A673 (cell line): ENCODE data around the gene ELF3. TPM values are rescaled to one million over a fixed set of nuclear protein-coding genes. Genes with fewer than 3 reads are reported as not detected.
"Not testable (repeated sequence)": the region's sequence is repeated elsewhere in the genome, so short reads cannot be mapped to it uniquely, and the experiment has no call there.

Experiments
- BruUV-seq: library from RNA; stranded (reverse); fragments of 400-500 nt; replicated peaks from 2 replicates; lab custom pipeline; 2021; lab: Mats Ljungman, UMichigan
- CTCF ChIA-PET: fragments of 300-600 bp; sonication (Branson Sonifier 250); formaldehyde crosslinking; loops from one replicate; lab custom pipeline; 2022; ENCODE audit warnings: antibody characterized with exemption; lab: Charles Lee
- POLR2A ChIA-PET: fragments of 300-600 bp; sonication (Branson Sonifier 250); formaldehyde crosslinking; loops from one replicate; lab custom pipeline; 2022; ENCODE audit warnings: antibody characterized with exemption; ENCODE audit not compliant: low non-redundant PET; lab: Charles Lee
- DNase-seq: peaks from one replicate; pipeline ENCODE4 v3.0.0-alpha.2; 2015; ENCODE audit warnings: low spot score
- H3K27ac ChIP-seq: fragments of 200-600 bp; sonication (generic); 2 replicates; pipeline ENCODE4 v1.5.1; 2016; ENCODE audit warnings: mixed run types, low read depth, mild to moderate bottlenecking, mixed read lengths, antibody characterized with exemption, low read length; ENCODE audit not compliant: poor library complexity, severe bottlenecking
- H3K27me3 ChIP-seq: fragments of 200-600 bp; sonication (generic); replicated peaks from 2 replicates; pipeline ENCODE4 v1.6.1; 2017; ENCODE audit warnings: mixed run types, low read depth, mild to moderate bottlenecking, mixed read lengths, antibody characterized with exemption, low read length; ENCODE audit not compliant: insufficient read depth, poor library complexity
- H3K36me3 ChIP-seq: fragments of 200-600 bp; sonication (generic); 2 replicates; pipeline ENCODE4 v1.6.1; 2016; ENCODE audit warnings: mixed run types, mild to moderate bottlenecking, mixed read lengths, antibody characterized with exemption, low read length; ENCODE audit not compliant: insufficient read depth, poor library complexity, severe bottlenecking
- H3K4me1 ChIP-seq: fragments of 200-600 bp; sonication (generic); 2 replicates; pipeline ENCODE4 v1.6.1; 2017; ENCODE audit warnings: mixed run types, mild to moderate bottlenecking, mixed read lengths, antibody characterized with exemption, low read length; ENCODE audit not compliant: insufficient read depth, poor library complexity, severe bottlenecking
- H3K4me3 ChIP-seq: fragments of 200-600 bp; sonication (generic); 2 replicates; pipeline ENCODE4 v1.5.1; 2016; ENCODE audit warnings: low read depth, mixed run types, mild to moderate bottlenecking, mixed read lengths, low read length; ENCODE audit not compliant: poor library complexity, severe bottlenecking
- H3K9me3 ChIP-seq: fragments of 200-600 bp; sonication (generic); 2 replicates; pipeline ENCODE4 v1.6.1; 2016; ENCODE audit warnings: mixed run types, low read depth, mild to moderate bottlenecking, mixed read lengths, antibody characterized with exemption, low read length; ENCODE audit not compliant: poor library complexity, severe bottlenecking
- CTCF ChIP-seq: fragments of 300-800, 200-600 bp; sonication (generic); conservative IDR thresholded peaks from 2 replicates; pipeline ENCODE4 v1.5.1; 2017; ENCODE audit warnings: low read depth, mild to moderate bottlenecking, antibody characterized with exemption, low read length, moderate library complexity, mixed read lengths
- EZH2 ChIP-seq: fragments of 200-600 bp; sonication (generic); IDR thresholded peaks from 2 replicates; pipeline ENCODE4 v1.6.1; 2017; ENCODE audit warnings: borderline replicate concordance, low read depth, mild to moderate bottlenecking, mixed read lengths, antibody characterized with exemption, low read length; ENCODE audit not compliant: poor library complexity, severe bottlenecking
- intact Hi-C: fragments of 100-400 bp; cut with micrococcal nuclease; formaldehyde crosslinking; loops from one replicate; pipeline ENCODE4 v1.10.0; 2022; ENCODE audit not compliant: unreplicated experiment
- total RNA-seq: library from RNA; stranded (reverse); gene quantifications from 2 replicates; pipeline ENCODE4 v1.2.3, GENCODE V29; 2021

ELF3 gene
- total RNA-seq, 1 experiment from 2014 or later: 0.56 TPM

GRCh38 chr1:202058001-202058908, 47.9 kb downstream of the ELF3 start:
- no peaks in the 10 kb centered on the region for H3K27me3 ChIP-seq
- intact Hi-C loops: no loop called here
- TF ChIP-seq EZH2 (no peak), CTCF (no peak)
- no peak for DNase-seq
- no peak overlapping the region for H3K27ac ChIP-seq
- H3K36me3 ChIP-seq: no peaks in the 10 kb centered on the region
- BruUV-seq: no TSS peak
- H3K9me3 ChIP-seq: no peaks in the 10 kb centered on the region
- ChIA-PET CTCF (no interaction called here), POLR2A (no interaction called here)
- no peak overlapping the region for H3K4me3 ChIP-seq
- H3K4me1 ChIP-seq: no peaks in the 10 kb centered on the region

DNA sequence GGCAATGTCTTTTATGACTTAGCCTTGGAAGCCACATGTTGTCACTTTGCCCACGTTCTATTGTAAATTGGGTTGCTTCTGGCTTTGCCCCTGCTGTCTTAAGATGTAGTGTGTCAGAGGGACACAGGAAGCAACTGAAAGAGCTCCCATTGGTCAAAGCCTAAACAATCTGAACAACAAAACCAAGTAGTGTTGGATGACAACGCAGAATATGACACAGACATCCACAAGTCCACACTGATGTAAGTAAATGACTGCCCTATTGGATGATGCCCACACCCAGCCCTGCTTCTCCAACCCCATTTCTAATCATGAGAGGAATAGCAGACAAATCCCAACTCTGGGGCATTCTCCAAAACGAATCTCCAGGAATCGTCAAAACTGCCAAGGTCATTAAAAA, 50.7 kb downstream of the ELF3 start:
- H3K27ac ChIP-seq: no peak overlapping the region

GRCh38 chr1:202061787-202062186, 51.4 kb downstream of the ELF3 start:
- H3K4me3 ChIP-seq, H3K4me1 ChIP-seq, CTCF ChIA-PET, POLR2A ChIA-PET, DNase-seq, intact Hi-C loops, BruUV-seq, H3K27me3 ChIP-seq, H3K9me3 ChIP-seq, H3K36me3 ChIP-seq, H3K27ac ChIP-seq: not testable (repeated sequence)

More for the DNA sequence above, 50.7 kb downstream of the ELF3 start:
- Histone ChIP-seq H3K9me3 (no peaks in the 10 kb centered on the region), H3K4me1 (no peaks in the 10 kb centered on the region), H3K36me3 (no peaks in the 10 kb centered on the region), H3K4me3 (no peak overlapping the region), H3K27me3 (no peaks in the 10 kb centered on the region)
- no peak for DNase-seq
- TF ChIP-seq EZH2: no peak
- no peak for TF ChIP-seq CTCF
- POLR2A ChIA-PET: no interaction called here
- intact Hi-C loops: no loop called here
- CTCF ChIA-PET: no interaction called here
- no TSS peak for BruUV-seq

DNA sequence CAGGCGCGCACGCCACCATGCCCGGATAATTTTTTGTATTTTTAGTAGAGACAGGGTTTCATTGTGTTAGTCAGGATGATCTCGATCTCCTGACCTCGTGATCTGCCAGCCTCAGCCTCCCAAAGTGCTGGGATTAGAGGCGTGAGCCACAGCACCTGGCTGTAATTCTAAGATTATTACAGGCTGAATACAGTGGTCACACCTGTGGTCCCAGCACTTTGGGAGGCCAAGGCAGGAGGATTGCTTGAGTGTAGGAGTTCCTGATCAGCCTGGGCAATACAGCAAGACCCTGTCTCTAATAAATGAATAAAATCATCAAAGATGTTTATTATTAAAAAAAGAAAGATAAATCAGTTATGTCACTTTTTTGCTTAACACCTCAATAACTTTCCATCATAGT, 52.2 kb downstream of the ELF3 start:
- H3K4me3 ChIP-seq, H3K36me3 ChIP-seq, H3K27ac ChIP-seq, DNase-seq, H3K27me3 ChIP-seq, H3K9me3 ChIP-seq, H3K4me1 ChIP-seq, POLR2A ChIA-PET, CTCF ChIA-PET, BruUV-seq, intact Hi-C loops: not testable (repeated sequence)
